HepG2 (cell line): ENCODE results near the gene MEGF11. TPM values are rescaled to one million over a fixed set of nuclear protein-coding genes. Genes with fewer than 3 reads are reported as not detected.

Source experiments
- ATAC-seq: fragments of 200-7000 bp; cut with Tn5 transposase; 3 replicates; pipeline ENCODE4 v1.9.1; 2020; ENCODE audit warnings: mild to moderate bottlenecking, moderate library complexity
- BruUV-seq: library from RNA; stranded (reverse); fragments of 400-500 nt; replicated peaks from 2 replicates; lab custom pipeline; 2021; lab: Mats Ljungman, UMichigan
- CTCF ChIA-PET: fragments of 300-600 bp; formaldehyde crosslinking; extraction: SDS; loops from one replicate; lab custom pipeline; 2021; ENCODE audit warnings: low total read pairs, inconsistent platforms, low intra/inter-chr PET ratio; lab: Yijun Ruan, JAX
- POLR2A ChIA-PET: fragments of 350-600 bp; sonication (Branson Sonifier 250); formaldehyde crosslinking; loops from one replicate; lab custom pipeline; 2020; ENCODE audit warnings: antibody characterized with exemption, inconsistent platforms; lab: Yijun Ruan, JAX
- DNase-seq: peaks from one replicate; pipeline ENCODE4 v3.0.0-alpha.2; 2015; ENCODE audit warnings: low spot score
- FAIRE-seq: peaks from 3 replicates; lab custom pipeline; 2011; peaks lifted over from hg19 to GRCh38; lab: Jason Lieb, UNC
- H2AFZ ChIP-seq: one replicate; pipeline ENCODE4 v1.6.1; 2011; ENCODE audit warnings: low read length, inconsistent platforms
- H3K27ac ChIP-seq: fragments of 300-600 bp; 3 replicates; pipeline ENCODE4 v1.8.0; 2011; ENCODE audit warnings: mixed run types, mild to moderate bottlenecking, mixed read lengths, low read length, inconsistent platforms; ENCODE audit not compliant: insufficient read depth; ENCODE audit errors: extremely low read length
- H3K27me3 ChIP-seq, 2 experiments: fragments of 200-600 bp in 1 of 2; 2 replicates in 1 of 2; 3 replicates in 1 of 2; pipeline versions ENCODE4 v1.6.0 to v1.8.0; 2011; ENCODE audit warnings: low read length in 2 of 2, mild to moderate bottlenecking in 2 of 2, moderate library complexity in 2 of 2, inconsistent platforms in 1 of 2; ENCODE audit not compliant: insufficient read depth in 2 of 2, control insufficient read depth in 1 of 2
- H3K36me3 ChIP-seq, 2 experiments: fragments of 200-600 bp in 1 of 2; replicated peaks in 1 of 2; 2 replicates in 1 of 2; 3 replicates in 1 of 2; pipeline versions ENCODE4 v1.5.1 to v1.8.0; 2011; ENCODE audit warnings: low read length in 2 of 2, inconsistent platforms in 1 of 2; ENCODE audit not compliant: insufficient read depth in 2 of 2, control insufficient read depth in 1 of 2
- H3K4me1 ChIP-seq: 2 replicates; pipeline ENCODE4 v1.5.1; 2012; ENCODE audit warnings: low read length, inconsistent platforms; ENCODE audit not compliant: insufficient read depth
- H3K4me2 ChIP-seq: 2 replicates; pipeline ENCODE4 v1.6.0; 2011; ENCODE audit warnings: low read depth, low read length, inconsistent platforms
- H3K4me3 ChIP-seq, 3 experiments: fragments of 200-600 bp in 1 of 3; sonication (generic), shearing (Covaris generic) in 1 of 3; replicated peaks in 1 of 3; 2 replicates each; pipeline ENCODE4 v1.5.1; 2011 to 2016; ENCODE audit warnings: low read length in 3 of 3, inconsistent platforms in 2 of 3, low read depth in 2 of 3, mild to moderate bottlenecking in 2 of 3, control low read depth in 1 of 3, mixed read lengths in 1 of 3; ENCODE audit not compliant: insufficient read depth in 1 of 3
- H3K79me2 ChIP-seq: one replicate; pipeline ENCODE4 v1.6.1; 2011; ENCODE audit warnings: low read length, inconsistent platforms; ENCODE audit not compliant: insufficient read depth
- H3K9ac ChIP-seq: 2 replicates; pipeline ENCODE4 v1.6.0; 2011; ENCODE audit warnings: mild to moderate bottlenecking, low read depth, low read length, inconsistent platforms; ENCODE audit not compliant: insufficient read depth
- H3K9me3 ChIP-seq: 2 replicates; pipeline ENCODE4 v1.5.1; 2012; ENCODE audit warnings: mild to moderate bottlenecking, low read length
- H4K20me1 ChIP-seq: 2 replicates; pipeline ENCODE4 v1.6.0; 2011; ENCODE audit warnings: inconsistent platforms, mild to moderate bottlenecking, low read length, moderate library complexity; ENCODE audit not compliant: insufficient read depth
- CCAR2 ChIP-seq: fragments of 200-400 bp; formaldehyde crosslinking; optimal IDR thresholded peaks from 2 replicates; pipeline ENCODE3; 2018; ENCODE audit warnings: low read depth, mild to moderate bottlenecking, low read length, moderate library complexity
- ETV6 ChIP-seq: sonication (generic); formaldehyde crosslinking; conservative IDR thresholded peaks from 2 replicates; pipeline ENCODE4 v1.4.0; 2020; ENCODE audit warnings: missing genetic modification reagents
- HNRNPK ChIP-seq: fragments of 200-400 bp; formaldehyde crosslinking; IDR thresholded peaks from 2 replicates; pipeline ENCODE4 v1.6.1; 2018; ENCODE audit warnings: low read length, low read depth, moderate library complexity, mild to moderate bottlenecking; ENCODE audit not compliant: poor library complexity, severe bottlenecking
- RAD51 ChIP-seq: fragments of 450-650 bp; IDR thresholded peaks from 2 replicates; pipeline ENCODE4 v1.6.1; 2016; ENCODE audit warnings: borderline replicate concordance
- SALL1 ChIP-seq: sonication (generic); formaldehyde crosslinking; IDR thresholded peaks from 2 replicates; pipeline ENCODE4 v1.8.0; 2022; ENCODE audit warnings: mild to moderate bottlenecking, missing genetic modification reagents
- SOX13 ChIP-seq, 3 experiments: fragments of 450-650 bp in 1 of 3; sonication (generic) in 1 of 3; formaldehyde crosslinking in 1 of 3; IDR thresholded peaks in 2 of 3; conservative IDR thresholded peaks in 1 of 3; 2 replicates each; pipeline versions ENCODE4 v1.5.0 to v1.6.1; 2016 to 2020; ENCODE audit warnings: antibody characterized with exemption in 1 of 3, mild to moderate bottlenecking in 1 of 3, missing compliant biosample characterization in 1 of 3, missing genetic modification reagents in 1 of 3, moderate library complexity in 1 of 3
- SYNCRIP ChIP-seq: fragments of 200-400 bp; formaldehyde crosslinking; IDR thresholded peaks from 2 replicates; pipeline ENCODE4 v1.6.1; 2018; ENCODE audit warnings: mild to moderate bottlenecking, low read depth, low read length; ENCODE audit not compliant: insufficient read depth
- ZMYM4 ChIP-seq: sonication (generic); formaldehyde crosslinking; IDR thresholded peaks from 2 replicates; pipeline ENCODE4 v1.8.1; 2023; ENCODE audit warnings: mild to moderate bottlenecking, missing genetic modification reagents
- ZNF251 ChIP-seq: sonication (generic); formaldehyde crosslinking; IDR thresholded peaks from 2 replicates; pipeline ENCODE4 v1.9.0; 2021; ENCODE audit warnings: mild to moderate bottlenecking, missing genetic modification reagents
- ZNF296 ChIP-seq: sonication (generic); formaldehyde crosslinking; conservative IDR thresholded peaks from 2 replicates; pipeline ENCODE4 v1.5.0; 2020; ENCODE audit warnings: mild to moderate bottlenecking, missing genetic modification reagents
- ZNF354B ChIP-seq: sonication (generic); formaldehyde crosslinking; IDR thresholded peaks from 2 replicates; pipeline ENCODE4 v1.8.0; 2022; ENCODE audit warnings: mild to moderate bottlenecking, missing genetic modification reagents
- ZNF441 ChIP-seq: sonication (generic); formaldehyde crosslinking; IDR thresholded peaks from 2 replicates; pipeline ENCODE4 v1.7.0; 2021; ENCODE audit warnings: missing genetic modification reagents, borderline replicate concordance
- WGBS: methylation state at CpG from one replicate; pipeline ENCODE4 v1.1.6; 2017; ENCODE audit warnings: low lambda C conversion rate; 5-methylcytosine and 5-hydroxymethylcytosine counted together
- in situ Hi-C: cut with HindIII; loops from 2 replicates; pipeline ENCODE4 v1.10.0; 2017; ENCODE audit warnings: low pct_unique_long_range_greater_than_20kb; ENCODE audit not compliant: extremely low pct_ligation_motif_present
- intact Hi-C: fragments of 100-400 bp; cut with micrococcal nuclease; formaldehyde crosslinking; loops from one replicate; pipeline ENCODE4 v1.10.0; 2022; ENCODE audit not compliant: unreplicated experiment
- polyA plus RNA-seq, 8 experiments: library from polyadenylated mRNA; depleted of rRNA in 3 of 8; stranded (reverse) in 7 of 8; unstranded in 1 of 8; fragments of >200 nt; fragmentation: Illumina TruSeq in 4 of 8; extraction: Trizol in 4 of 8; gene quantifications; 2 replicates each; pipeline versions ENCODE4 v1.2.1 to v1.2.3, GENCODE V29; 2011 to 2016; ENCODE audit warnings: low read depth in 4 of 8, missing spikeins in 1 of 8, mixed read lengths in 1 of 8; ENCODE audit not compliant: insufficient read depth in 1 of 8
- total RNA-seq, 5 experiments: library from RNA; depleted of rRNA; stranded (reverse); fragments of >200 nt; fragmentation: Illumina TruSeq; extraction: Trizol; gene quantifications; 2 replicates each; pipeline ENCODE4 v1.2.3, GENCODE V29; 2016; ENCODE audit warnings: low read depth in 1 of 5
- TF ChIP-seq, protein P1 (sequence below): sonication (generic); formaldehyde crosslinking; IDR thresholded peaks from 2 replicates; pipeline ENCODE4 v1.8.0; 2022; ENCODE audit warnings: missing genetic modification reagents, mild to moderate bottlenecking, borderline replicate concordance
- TF ChIP-seq, protein P2 (sequence below): sonication (generic); formaldehyde crosslinking; IDR thresholded peaks from 2 replicates; pipeline ENCODE4 v1.5.0; 2020; ENCODE audit warnings: mild to moderate bottlenecking, missing genetic modification reagents

Gene MEGF11
- total and polyA plus RNA-seq, 2 of the 13 experiments (the other 11 are each of a cell fraction or from before 2014, with no cell fraction given) = not detected

- WGBS = 24% methylated on average over 7 of the region's 7 CpGs
- no peaks in the 10 kb centered on the region for H4K20me1 ChIP-seq
- no peak overlapping the region for H3K4me2 ChIP-seq
- FAIRE-seq (no peak), DNase-seq (no peak), ATAC-seq (no peak)
- no peak overlapping the region for H3K27ac ChIP-seq
- in situ Hi-C loops = no loop called here
- no peak overlapping the region for H3K9ac ChIP-seq
- ChIA-PET CTCF (no interaction called here), POLR2A (no interaction called here)
- no peaks in the 10 kb centered on the region for H3K4me1 ChIP-seq
- H3K27me3 ChIP-seq = peaks cover 4 to 40% of the 10 kb centered on the region in 2 experiments; a peak in 4 of 5 replicates
- BruUV-seq = no TSS peak
- no peak overlapping the region for H3K4me3 ChIP-seq
- H3K36me3 ChIP-seq = no peaks in the 10 kb centered on the region
- TF ChIP-seq HNRNPK (no peak), SALL1 (CRISPR knock-in tag) (no peak)
- H3K79me2 ChIP-seq = no peaks in the 10 kb centered on the region
- intact Hi-C loops = no loop called here
- H3K9me3 ChIP-seq = no peaks in the 10 kb centered on the region
- no peak overlapping the region for H2AFZ ChIP-seq
These were observed 283.4 kb downstream of the MEGF11 start for GRCh38 chr15:65969865-65970816.

GRCh38 chr15:65968511-65968910, 285.0 kb downstream of the MEGF11 start:
- CTCF ChIA-PET = no interaction called here
- Histone ChIP-seq H3K9ac (no peak overlapping the region), H3K27me3 (peaks cover 4 to 51% of the 10 kb centered on the region in 2 experiments; a peak in 4 of 5 replicates), H4K20me1 (no peaks in the 10 kb centered on the region), H3K27ac (no peak overlapping the region), H3K79me2 (no peaks in the 10 kb centered on the region), H3K36me3 (no peaks in the 10 kb centered on the region), H3K4me1 (no peaks in the 10 kb centered on the region), H3K4me2 (no peak overlapping the region), H3K9me3 (no peaks in the 10 kb centered on the region), H2AFZ (no peak overlapping the region), H3K4me3 (no peak overlapping the region)
- intact Hi-C loops (no loop called here), in situ Hi-C loops (no loop called here)
- POLR2A ChIA-PET = no interaction called here
- DNase-seq (no peak), FAIRE-seq (no peak), ATAC-seq (no peak)
- BruUV-seq = no TSS peak
- WGBS = 22% methylated on average over 5 of the region's 5 CpGs
- TF ChIP-seq ZNF441 (CRISPR knock-in tag) = no peak
- TF ChIP-seq, protein P1, sequence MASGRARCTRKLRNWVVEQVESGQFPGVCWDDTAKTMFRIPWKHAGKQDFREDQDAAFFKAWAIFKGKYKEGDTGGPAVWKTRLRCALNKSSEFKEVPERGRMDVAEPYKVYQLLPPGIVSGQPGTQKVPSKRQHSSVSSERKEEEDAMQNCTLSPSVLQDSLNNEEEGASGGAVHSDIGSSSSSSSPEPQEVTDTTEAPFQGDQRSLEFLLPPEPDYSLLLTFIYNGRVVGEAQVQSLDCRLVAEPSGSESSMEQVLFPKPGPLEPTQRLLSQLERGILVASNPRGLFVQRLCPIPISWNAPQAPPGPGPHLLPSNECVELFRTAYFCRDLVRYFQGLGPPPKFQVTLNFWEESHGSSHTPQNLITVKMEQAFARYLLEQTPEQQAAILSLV (CRISPR knock-in tag) = no peak
- TF ChIP-seq, protein P2, sequence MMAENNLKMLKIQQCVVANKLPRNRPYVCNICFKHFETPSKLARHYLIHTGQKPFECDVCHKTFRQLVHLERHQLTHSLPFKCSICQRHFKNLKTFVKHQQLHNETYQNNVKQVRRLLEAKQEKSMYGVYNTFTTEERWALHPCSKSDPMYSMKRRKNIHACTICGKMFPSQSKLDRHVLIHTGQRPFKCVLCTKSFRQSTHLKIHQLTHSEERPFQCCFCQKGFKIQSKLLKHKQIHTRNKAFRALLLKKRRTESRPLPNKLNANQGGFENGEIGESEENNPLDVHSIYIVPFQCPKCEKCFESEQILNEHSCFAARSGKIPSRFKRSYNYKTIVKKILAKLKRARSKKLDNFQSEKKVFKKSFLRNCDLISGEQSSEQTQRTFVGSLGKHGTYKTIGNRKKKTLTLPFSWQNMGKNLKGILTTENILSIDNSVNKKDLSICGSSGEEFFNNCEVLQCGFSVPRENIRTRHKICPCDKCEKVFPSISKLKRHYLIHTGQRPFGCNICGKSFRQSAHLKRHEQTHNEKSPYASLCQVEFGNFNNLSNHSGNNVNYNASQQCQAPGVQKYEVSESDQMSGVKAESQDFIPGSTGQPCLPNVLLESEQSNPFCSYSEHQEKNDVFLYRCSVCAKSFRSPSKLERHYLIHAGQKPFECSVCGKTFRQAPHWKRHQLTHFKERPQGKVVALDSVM (CRISPR knock-in tag) = no peak
- TF ChIP-seq SYNCRIP = no peak
- no peak for TF ChIP-seq CCAR2
- TF ChIP-seq ZNF296 (CRISPR knock-in tag) = no peak
- TF ChIP-seq ZNF251 (CRISPR knock-in tag) = no peak
- no peak for TF ChIP-seq ETV6
- no peak for TF ChIP-seq RAD51
- no peak for TF ChIP-seq ZNF354B (CRISPR knock-in tag)
- TF ChIP-seq SOX13 (IDR thresholded peaks at IDR 0.05) = no peak
- TF ChIP-seq SOX13 (CRISPR knock-in tag; conservative IDR thresholded peaks at IDR 0.05 in 1 of 2, IDR thresholded peaks at IDR 0.05 in 1 of 2) = no peak
- no peak for TF ChIP-seq ZMYM4 (CRISPR knock-in tag)
